ENCODE results near the gene DPY19L3.

Gene DPY19L3

GRCh38 chr19:32457571-32458158, 52.1 kb downstream of the DPY19L3 start:
- no peak overlapping the region for H3K4me3 ChIP-seq (replicated peaks; ENCODE audit: low read depth, low read length)
- no peak for DNase-seq (ENCODE audit: low read depth)
- TF ChIP-seq CTCF (IDR thresholded peaks at IDR 0.05; ENCODE audit: low read length, missing control alignments): no peak

GRCh38 chr19:32458500-32459123, 53.0 kb downstream of the DPY19L3 start:
- no peak overlapping the region for H3K4me3 ChIP-seq (replicated peaks; ENCODE audit: low read depth, low read length)
- DNase-seq (ENCODE audit: low read depth): peak; percentile 27
- TF ChIP-seq CTCF (IDR thresholded peaks at IDR 0.05; ENCODE audit: low read length, missing control alignments): no peak

- DNase-seq (ENCODE audit: low read depth): no peak
- H3K4me3 ChIP-seq (replicated peaks; ENCODE audit: low read depth, low read length): no peak overlapping the region
- no peak for TF ChIP-seq CTCF (IDR thresholded peaks at IDR 0.05; ENCODE audit: low read length, missing control alignments)
Measured at GRCh38 chr19:32459204-32459865, 53.8 kb downstream of the DPY19L3 start.

GRCh38 chr19:32460476-32460875, 54.9 kb downstream of the DPY19L3 start:
- DNase-seq (ENCODE audit: low read depth): no peak
- no peak overlapping the region for H3K4me3 ChIP-seq (replicated peaks; ENCODE audit: low read depth, low read length)
- no peak for TF ChIP-seq CTCF (IDR thresholded peaks at IDR 0.05; ENCODE audit: low read length, missing control alignments)

- TF ChIP-seq CTCF (IDR thresholded peaks at IDR 0.05; ENCODE audit: low read length, missing control alignments): peak; percentile 43
- H3K4me3 ChIP-seq (replicated peaks; ENCODE audit: low read depth, low read length): no peak overlapping the region
- DNase-seq (ENCODE audit: low read depth): peak; percentile 36
Measured at GRCh38 chr19:32464279-32464678, 58.7 kb downstream of the DPY19L3 start.

- no peak for DNase-seq (ENCODE audit: low read depth)
- TF ChIP-seq CTCF (IDR thresholded peaks at IDR 0.05; ENCODE audit: low read length, missing control alignments): no peak
- H3K4me3 ChIP-seq (replicated peaks; ENCODE audit: low read depth, low read length): no peak overlapping the region
Measured at GRCh38 chr19:32465176-32465575, 59.6 kb downstream of the DPY19L3 start.

Measured in fibroblast of pulmonary artery (primary cell).